Brain pericyte (primary cell): ENCODE results near the gene KCNQ1.

Experiments used
- DNase-seq: peaks from one replicate; pipeline ENCODE4 v3.0.0-alpha.2; 2012; ENCODE audit warnings: low read depth, low spot score

KCNQ1 gene

GRCh38 chr11:2763984-2764383 lies 319.2 kb downstream of the KCNQ1 start:
- DNase-seq: no peak

GRCh38 chr11:2765491-2765890 lies 320.7 kb downstream of the KCNQ1 start:
- DNase-seq: no peak

DNA sequence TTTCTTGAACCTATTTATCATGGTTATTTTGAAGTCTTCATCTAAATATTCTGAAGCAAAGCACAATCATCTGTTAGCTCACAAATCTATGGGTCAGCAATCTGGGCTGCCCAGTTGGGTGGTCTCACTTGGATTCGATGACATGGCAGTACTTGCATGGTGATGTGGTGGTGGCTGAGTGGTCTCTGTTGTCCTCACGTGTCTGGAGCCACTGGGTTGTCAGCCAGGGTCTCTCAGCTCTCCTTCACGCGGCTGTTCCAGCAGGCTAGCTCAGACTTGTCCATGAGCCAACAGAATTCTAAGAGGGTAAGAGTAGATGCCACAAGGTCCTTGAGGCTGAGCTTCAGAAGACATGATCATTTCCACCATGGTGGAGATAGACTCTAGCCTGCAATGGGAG lies 321.4 kb downstream of the KCNQ1 start:
- DNase-seq: no peak

GRCh38 chr11:2767071-2767470 lies 322.3 kb downstream of the KCNQ1 start:
- DNase-seq: no peak

DNA sequence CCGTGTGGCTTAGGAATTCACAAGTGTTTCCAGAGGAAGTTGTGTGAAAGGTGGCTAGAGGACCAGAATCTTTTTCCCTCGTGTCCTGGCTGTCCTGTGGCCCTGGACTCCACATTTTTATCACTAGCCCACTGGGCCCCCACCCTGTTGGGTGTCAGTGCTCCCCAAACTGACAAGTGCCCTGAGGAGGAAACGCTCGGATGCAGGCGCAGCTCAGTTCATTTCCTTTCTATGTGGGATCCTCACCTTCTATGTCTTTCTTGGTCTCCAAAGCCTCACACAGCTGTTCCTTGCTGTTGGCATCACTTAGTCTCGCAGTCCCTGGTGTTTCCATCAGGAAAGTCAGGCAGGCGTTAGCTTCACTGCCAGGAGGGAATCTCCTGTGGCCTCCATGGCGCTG lies 323.0 kb downstream of the KCNQ1 start:
- DNase-seq: no peak

DNA sequence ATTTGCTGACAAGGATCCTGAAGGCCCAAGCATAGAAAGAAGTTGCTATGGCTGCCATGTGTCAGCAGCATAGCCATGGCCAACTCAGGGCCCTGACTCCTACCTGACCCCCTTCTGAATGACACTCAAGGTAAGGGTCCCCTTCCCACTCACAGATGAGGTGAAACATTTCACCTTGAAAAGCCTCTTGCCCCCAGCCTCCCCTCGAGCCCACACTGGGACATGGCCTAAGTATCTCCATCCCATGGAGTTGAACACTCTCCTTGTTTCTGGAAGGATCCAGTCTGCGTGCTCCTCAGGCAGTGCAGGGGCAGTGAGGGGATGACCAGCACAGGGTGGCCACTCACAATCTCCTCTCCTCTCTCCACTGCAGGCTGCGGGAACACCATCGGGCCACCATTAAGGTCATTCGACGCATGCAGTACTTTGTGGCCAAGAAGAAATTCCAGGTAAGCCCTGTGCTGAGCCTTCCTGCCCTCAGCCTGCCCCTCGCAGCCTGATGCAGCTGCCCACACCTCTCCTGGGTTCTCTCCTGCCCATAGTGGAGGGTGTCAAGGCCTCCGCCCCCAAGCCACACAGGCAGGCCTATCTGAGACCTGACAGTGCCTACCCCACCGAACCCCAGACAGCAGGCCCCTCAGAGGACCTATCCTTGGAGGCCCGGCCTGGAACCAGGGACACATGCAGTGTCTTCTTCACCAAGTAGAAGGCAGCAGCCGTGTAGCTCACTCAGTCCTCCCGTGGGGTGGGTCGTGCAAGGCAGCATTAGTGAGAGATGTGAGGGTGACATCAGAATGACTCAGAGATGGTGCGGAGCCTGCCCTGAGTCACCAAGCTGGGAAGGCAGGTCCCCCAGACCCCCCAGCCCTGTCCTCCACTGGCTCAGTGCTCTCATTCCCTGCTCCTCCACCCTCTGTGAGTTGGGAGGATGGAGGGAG lies 323.9 kb downstream of the KCNQ1 start:
- DNase-seq: no peak

- DNase-seq: no peak
Observed at GRCh38 chr11:2769409-2770095, 324.7 kb downstream of the KCNQ1 start.

- no peak for DNase-seq
Observed at GRCh38 chr11:2770096-2770751, 325.4 kb downstream of the KCNQ1 start.

DNA sequence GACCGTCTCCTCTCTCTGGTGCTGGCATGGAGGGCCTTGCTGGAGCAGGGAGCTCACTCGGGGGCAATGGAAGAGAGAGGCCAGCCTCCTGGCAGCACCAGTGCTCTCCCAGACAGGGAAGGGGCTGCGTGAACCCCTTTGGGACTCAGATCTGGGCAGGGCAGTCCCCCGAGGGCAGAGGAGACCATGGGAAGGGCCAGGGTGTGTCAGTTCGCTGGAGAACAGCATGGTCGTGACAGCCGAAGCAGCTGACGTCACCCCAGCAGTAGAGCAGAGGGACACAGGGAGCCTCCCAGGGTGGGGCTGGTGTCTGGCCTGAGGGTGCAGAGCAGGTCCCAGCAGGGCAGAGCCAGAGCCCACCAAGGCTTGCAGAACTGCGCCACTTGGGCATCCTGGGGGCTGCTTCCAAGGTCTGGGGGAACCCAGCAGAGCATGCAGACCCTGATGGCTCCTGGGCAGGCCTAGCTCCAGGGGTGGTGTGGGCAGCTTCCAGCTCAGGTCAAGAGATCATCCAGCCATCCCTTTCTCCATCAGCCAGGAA lies 326.0 kb downstream of the KCNQ1 start:
- DNase-seq: no peak

GRCh38 chr11:2771758-2772466 lies 327.1 kb downstream of the KCNQ1 start:
- no peak for DNase-seq

GRCh38 chr11:2772544-2773031 lies 327.8 kb downstream of the KCNQ1 start:
- no peak for DNase-seq

GRCh38 chr11:2774173-2775082 lies 329.6 kb downstream of the KCNQ1 start:
- DNase-seq: no peak

- no peak for DNase-seq
Observed at GRCh38 chr11:2775083-2775625, 330.3 kb downstream of the KCNQ1 start.

- DNase-seq: no peak
Observed at GRCh38 chr11:2775626-2776350, 331.0 kb downstream of the KCNQ1 start.

GRCh38 chr11:2776351-2777061 lies 331.7 kb downstream of the KCNQ1 start:
- no peak for DNase-seq

DNA sequence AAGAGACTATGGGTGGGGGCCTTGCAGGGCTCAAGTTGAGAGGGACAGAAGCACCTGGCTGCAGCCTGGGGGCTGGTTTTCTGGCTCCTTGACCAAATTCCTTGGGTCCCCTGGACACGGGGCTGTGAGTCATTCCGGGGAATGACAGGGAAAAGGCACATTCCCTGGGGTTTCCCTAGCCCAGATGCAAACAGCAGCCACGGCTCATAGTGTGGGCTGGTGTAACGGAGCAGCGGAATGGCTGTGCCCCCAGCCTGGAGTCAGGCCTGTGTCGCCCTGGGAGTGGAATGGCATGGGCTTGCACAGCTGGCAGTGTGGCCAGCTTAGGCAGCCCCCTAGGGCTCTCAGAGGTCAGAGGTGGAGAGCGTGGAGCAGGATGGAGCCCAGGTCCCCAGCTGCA lies 332.6 kb downstream of the KCNQ1 start:
- DNase-seq: no peak

DNA sequence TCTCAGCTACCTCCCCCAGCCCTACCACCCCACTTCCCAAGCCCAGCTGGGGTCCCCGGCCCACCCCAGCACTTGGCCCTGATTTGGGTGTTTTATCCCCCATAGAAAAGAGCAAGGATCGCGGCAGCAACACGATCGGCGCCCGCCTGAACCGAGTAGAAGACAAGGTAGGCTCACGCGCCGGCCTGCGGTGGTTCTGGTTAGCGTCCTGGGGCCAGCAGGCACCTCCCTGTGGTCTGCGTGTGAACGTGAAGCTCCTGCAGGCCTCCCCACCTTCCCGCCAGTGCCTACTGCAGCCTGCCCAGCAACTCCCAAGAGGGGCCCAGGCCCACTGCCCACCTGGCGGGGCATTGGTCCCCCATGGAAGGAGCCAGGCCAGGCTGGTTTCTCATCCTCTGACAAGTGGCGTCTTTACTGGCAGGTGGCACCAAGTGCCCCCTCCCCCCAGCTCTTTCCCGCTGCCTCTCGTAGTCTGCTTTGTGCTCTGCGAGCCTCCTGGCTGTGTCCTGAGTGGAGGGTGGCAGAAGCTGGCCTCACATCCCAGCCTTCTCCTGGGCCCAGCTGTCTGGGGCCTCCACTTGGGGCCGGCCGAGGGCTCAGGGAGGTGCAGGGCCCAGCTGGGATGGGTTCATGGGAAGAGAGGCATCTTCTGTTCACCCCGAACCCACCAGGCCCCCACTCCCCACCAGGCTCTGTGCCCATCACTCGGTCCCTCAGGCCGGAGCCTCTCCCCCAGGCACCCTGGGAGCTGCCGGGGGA lies 333.2 kb downstream of the KCNQ1 start:
- DNase-seq: no peak
